Measurements from ENCODE around the gene C1orf232.

C1orf232 gene

GRCh38 chr1:26126321-26127084, 42.3 kb downstream of the C1orf232 start:
- Histone ChIP-seq H4K20me1 (ENCODE audit: insufficient read depth, low read length) (no peaks in the 10 kb centered on the region), H3K27me3 (ENCODE audit: insufficient read depth, low read length, poor library complexity) (no peaks in the 10 kb centered on the region), H3K9ac (ENCODE audit: low read depth, low read length) (peak overlapping the region; percentile 57), H3K9me3 (ENCODE audit: insufficient read depth, low read length, severe bottlenecking) (no peaks in the 10 kb centered on the region), H3K36me3 (ENCODE audit: insufficient read depth, low read length) (peaks cover 22% of the 10 kb centered on the region), H3K4me1 (ENCODE audit: insufficient read depth, low read length) (peaks cover 50% of the 10 kb centered on the region), H3K27ac (ENCODE audit: low read length) (peak overlapping the region; percentile 95), H3K4me3 (ENCODE audit: low read depth in 1 of 2, low read length in 2 of 2) (peak overlapping the region in 1 of 2 experiments; percentile 34; a peak in 2 of 4 replicates), H3K79me2 (ENCODE audit: insufficient read depth, low read length) (peaks cover 26% of the 10 kb centered on the region), H3K4me2 (ENCODE audit: insufficient read depth, low read length) (peak overlapping the region; percentile 56), H2AFZ (ENCODE audit: low read depth, low read length) (peak overlapping the region; percentile 32; the same call in 1 of the 2 replicates)
- ATAC-seq (ENCODE audit: insufficient read depth, low read depth) = peak; percentile 96
- DNase-seq = peak; percentile 77
- TF ChIP-seq EZH2 (IDR thresholded peaks at IDR 0.05; ENCODE audit: borderline replicate concordance, low read depth, low read length, severe bottlenecking) (no peak), CTCF (IDR thresholded peaks at IDR 0.05; ENCODE audit: borderline replicate concordance, extremely low read depth, low read length, poor library complexity, severe bottlenecking) (no peak)

DNA sequence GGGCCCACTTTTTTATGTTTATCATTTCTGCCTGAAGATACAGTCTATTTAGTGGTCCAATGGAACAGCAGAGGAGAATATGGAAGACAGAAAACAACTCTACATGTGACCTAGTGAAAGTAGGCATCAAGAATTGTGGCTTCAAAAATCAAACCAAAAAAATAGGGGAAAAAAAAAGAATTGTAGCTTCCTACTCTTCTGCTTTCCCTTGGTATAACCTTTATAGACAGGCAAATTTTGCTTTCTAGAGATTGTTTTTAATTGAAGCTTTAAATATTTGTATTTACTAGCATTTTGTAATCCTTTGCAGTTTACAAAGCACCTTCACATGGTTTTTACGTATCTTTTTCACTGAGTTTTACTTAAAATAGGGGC, 42.8 kb downstream of the C1orf232 start:
- Histone ChIP-seq H3K4me1 (ENCODE audit: insufficient read depth, low read length) (peaks cover 50% of the 10 kb centered on the region), H3K27me3 (ENCODE audit: insufficient read depth, low read length, poor library complexity) (no peaks in the 10 kb centered on the region), H4K20me1 (ENCODE audit: insufficient read depth, low read length) (no peaks in the 10 kb centered on the region), H2AFZ (ENCODE audit: low read depth, low read length) (peak overlapping the region; percentile 28; the same call in 1 of the 2 replicates), H3K79me2 (ENCODE audit: insufficient read depth, low read length) (peaks cover 31% of the 10 kb centered on the region), H3K36me3 (ENCODE audit: insufficient read depth, low read length) (peaks cover 26% of the 10 kb centered on the region), H3K9me3 (ENCODE audit: insufficient read depth, low read length, severe bottlenecking) (no peaks in the 10 kb centered on the region), H3K4me3 (ENCODE audit: low read depth in 1 of 2, low read length in 2 of 2) (peak overlapping the region in 1 of 2 experiments; percentile 34; a peak in 2 of 4 replicates), H3K9ac (ENCODE audit: low read depth, low read length) (peak overlapping the region; percentile 57), H3K27ac (ENCODE audit: low read length) (peak overlapping the region; percentile 95), H3K4me2 (ENCODE audit: insufficient read depth, low read length) (peak overlapping the region; percentile 56)
- TF ChIP-seq CTCF (IDR thresholded peaks at IDR 0.05; ENCODE audit: borderline replicate concordance, extremely low read depth, low read length, poor library complexity, severe bottlenecking) (no peak), EZH2 (IDR thresholded peaks at IDR 0.05; ENCODE audit: borderline replicate concordance, low read depth, low read length, severe bottlenecking) (no peak)
- DNase-seq = no peak
- ATAC-seq (ENCODE audit: insufficient read depth, low read depth) = no peak

DNA sequence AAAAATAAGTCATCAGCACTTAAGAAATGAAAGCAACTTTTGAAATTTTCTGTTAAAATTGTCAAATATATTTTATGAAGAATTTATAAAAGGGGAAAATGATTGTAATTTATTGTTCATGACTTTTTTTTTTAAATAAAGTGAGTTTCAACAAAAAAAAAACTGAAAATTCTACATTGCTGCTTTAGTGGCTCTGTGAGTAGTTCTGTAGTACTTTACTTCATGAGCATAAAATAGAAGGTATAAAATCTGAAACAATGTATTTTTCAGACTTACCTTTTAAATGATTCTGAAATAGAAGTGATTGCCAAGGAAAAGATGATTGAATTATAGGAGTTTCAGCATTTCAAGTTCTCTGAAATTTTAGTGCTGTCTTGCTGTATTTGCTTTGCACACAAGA, 43.4 kb downstream of the C1orf232 start:
- Histone ChIP-seq H2AFZ (ENCODE audit: low read depth, low read length) (no peak overlapping the region), H3K27me3 (ENCODE audit: insufficient read depth, low read length, poor library complexity) (no peaks in the 10 kb centered on the region), H3K4me3 (ENCODE audit: low read depth in 1 of 2, low read length in 2 of 2) (peak overlapping the region in 1 of 2 experiments; percentile 34; a peak in 1 of 4 replicates), H3K36me3 (ENCODE audit: insufficient read depth, low read length) (peaks cover 27% of the 10 kb centered on the region), H3K4me1 (ENCODE audit: insufficient read depth, low read length) (peaks cover 50% of the 10 kb centered on the region), H4K20me1 (ENCODE audit: insufficient read depth, low read length) (no peaks in the 10 kb centered on the region), H3K27ac (ENCODE audit: low read length) (peak overlapping the region; percentile 95), H3K4me2 (ENCODE audit: insufficient read depth, low read length) (peak overlapping the region; percentile 56), H3K9ac (ENCODE audit: low read depth, low read length) (peak overlapping the region; percentile 57), H3K79me2 (ENCODE audit: insufficient read depth, low read length) (peaks cover 35% of the 10 kb centered on the region), H3K9me3 (ENCODE audit: insufficient read depth, low read length, severe bottlenecking) (no peaks in the 10 kb centered on the region)
- TF ChIP-seq EZH2 (IDR thresholded peaks at IDR 0.05; ENCODE audit: borderline replicate concordance, low read depth, low read length, severe bottlenecking) (no peak), CTCF (IDR thresholded peaks at IDR 0.05; ENCODE audit: borderline replicate concordance, extremely low read depth, low read length, poor library complexity, severe bottlenecking) (no peak)
- ATAC-seq (ENCODE audit: insufficient read depth, low read depth) (no peak), DNase-seq (no peak)

Measured in DND-41 (cell line).